IPS-NIHi11 (cell line): ENCODE measurements around the gene DEDD.

Experiments used
- DNase-seq: peaks from one replicate; pipeline ENCODE4 v3.0.0; 2012; ENCODE audit warnings: mixed read lengths, low spot score

The DEDD gene

DNA sequence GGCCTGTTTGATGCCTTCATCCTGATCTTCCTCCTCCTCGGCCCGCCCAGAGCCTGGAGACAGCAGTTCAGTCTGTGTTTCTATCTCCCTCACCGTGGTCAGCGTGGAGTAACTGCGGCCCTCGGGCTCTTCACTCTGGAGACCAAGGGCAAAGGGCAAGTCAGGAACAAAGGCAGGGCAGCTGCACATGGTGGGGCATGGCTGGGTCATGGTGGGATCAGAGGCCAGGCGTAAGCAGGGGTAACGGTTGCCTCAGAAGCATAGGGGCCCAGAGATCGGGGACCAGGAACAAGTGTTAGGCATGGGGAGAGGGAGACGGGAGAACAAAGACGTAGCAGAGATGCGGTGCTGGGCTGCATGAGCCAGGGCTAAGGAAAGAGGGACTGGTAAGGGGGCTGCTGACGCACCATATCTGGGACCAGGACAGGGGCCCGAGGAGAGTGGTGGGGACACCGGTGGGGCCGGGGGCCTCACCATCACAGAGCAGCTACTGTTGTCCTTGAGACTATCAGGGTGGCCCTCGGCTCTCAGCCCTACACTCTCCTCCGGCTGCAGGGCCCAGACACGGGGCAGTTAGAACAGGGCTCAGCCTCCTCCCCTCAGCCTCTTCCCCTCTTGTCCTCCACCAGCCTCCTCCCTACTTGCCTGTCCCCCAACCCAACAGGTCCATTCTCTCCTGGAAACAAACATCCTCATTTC lies 59.6 kb downstream of the DEDD start:
- DNase-seq, result no peak

DNA sequence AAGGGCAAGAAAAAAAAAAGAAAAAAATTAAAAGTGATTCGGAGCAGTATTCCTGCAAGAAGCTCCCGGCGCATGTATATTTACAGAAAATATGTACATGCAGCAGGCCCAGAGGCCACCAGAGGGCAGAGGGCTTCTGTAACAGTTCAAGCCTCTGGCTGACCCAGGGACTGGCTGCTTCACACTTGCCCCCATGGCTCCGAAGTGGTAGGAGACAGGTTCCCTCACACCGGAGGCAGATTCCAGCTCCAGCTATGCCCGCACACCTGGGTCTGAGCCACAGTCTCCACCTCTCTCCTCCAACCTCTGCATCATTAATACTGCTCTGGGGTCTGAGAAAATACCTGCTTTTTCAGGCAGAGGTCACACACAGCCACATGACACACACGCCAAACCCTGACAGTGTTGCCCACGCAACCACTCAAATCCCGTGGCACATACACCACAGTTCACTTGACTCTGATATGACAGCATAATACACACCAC lies 60.5 kb downstream of the DEDD start:
- peak; percentile 82 for DNase-seq
